ENCODE results near the gene FSCN2. TPM values are rescaled to one million over a fixed set of nuclear protein-coding genes. Genes with fewer than 3 reads are reported as not detected.

Gene FSCN2
- total RNA-seq, 1 experiment from 2014 or later, result 0.31 TPM

GRCh38 chr17:81511804-81512561 is 16.2 kb upstream of the FSCN2 start (continued):
- TF ChIP-seq STAT6 (CRISPR knock-in tag; conservative IDR thresholded peaks at IDR 0.05; ENCODE audit: low read depth) (no peak), ZNF121 (CRISPR knock-in tag; IDR thresholded peaks at IDR 0.05) (no peak), RELA (CRISPR knock-in tag; IDR thresholded peaks at IDR 0.05; ENCODE audit: borderline replicate concordance) (no peak), GABPB1 (CRISPR knock-in tag; IDR thresholded peaks at IDR 0.05) (peak; percentile 7; the same call in 1 of the 2 replicates), ARID4B (CRISPR knock-in tag; IDR thresholded peaks at IDR 0.05; ENCODE audit: borderline replicate concordance) (peak; percentile 82), PREB (CRISPR knock-in tag; IDR thresholded peaks at IDR 0.05; ENCODE audit: borderline replicate concordance) (no peak), ZBTB21 (CRISPR knock-in tag; IDR thresholded peaks at IDR 0.05; ENCODE audit: borderline replicate concordance) (0 out of 2 replicates have a peak, but pooled peaks have one; percentile 11), ETV6 (CRISPR knock-in tag; IDR thresholded peaks at IDR 0.05) (no peak), ERG (CRISPR knock-in tag; IDR thresholded peaks at IDR 0.05) (peak; percentile 87; the same call in 1 of the 2 replicates), NFYB (CRISPR knock-in tag; conservative IDR thresholded peaks at IDR 0.05; ENCODE audit: low read depth) (no peak; the same call in 1 of the 2 replicates)

- peaks cover 2% of the 10 kb centered on the region; the same call in 1 of the 2 replicates for H3K9me3 Mint-ChIP-seq
- ATAC-seq (peak; percentile 6), DNase-seq (ENCODE audit: low spot score) (peak; percentile 88)
- H3K4me1 Mint-ChIP-seq, result peaks cover 41% of the 10 kb centered on the region
- POLR2A ChIA-PET, result interaction anchor here (1.1 to 2.3 kb wide), 7 partner anchors 10 to 118 kb away, joined by 4 to 12 read pairs (median 7); partner anchors contain the start of genes BAHCC1 and FAAP100
- H3K27ac Mint-ChIP-seq, result peak within 1 kb of the TSS; percentile 94
- H3K27me3 Mint-ChIP-seq (ENCODE audit: low read depth), result peaks cover 10% of the 10 kb centered on the region; the same call in 1 of the 2 replicates
- CTCF ChIA-PET, result interaction anchor here (0.6 to 3.6 kb wide), 6 partner anchors 11 to 258 kb away, joined by 3 to 27 read pairs (median 4); partner anchors contain the start of gene FAAP100
- peak within 1 kb of the TSS; percentile 99 for H3K4me3 Mint-ChIP-seq
- peaks cover 38% of the 10 kb centered on the region for H3K36me3 Mint-ChIP-seq
- TF ChIP-seq ZNF317 (CRISPR knock-in tag; IDR thresholded peaks at IDR 0.05; ENCODE audit: borderline replicate concordance, low read depth), result no peak
- TF ChIP-seq ESRRA (CRISPR knock-in tag; IDR thresholded peaks at IDR 0.05; ENCODE audit: borderline replicate concordance), result 0 out of 2 replicates have a peak, but pooled peaks have one; percentile 42
- TF ChIP-seq SMAD3 (CRISPR knock-in tag; IDR thresholded peaks at IDR 0.05; ENCODE audit: borderline replicate concordance), result peak; percentile 13; the same call in 1 of the 2 replicates
- 0 out of 2 replicates have a peak, but pooled peaks have one; percentile 16 for TF ChIP-seq MYBL2 (CRISPR knock-in tag; IDR thresholded peaks at IDR 0.05)
- TF ChIP-seq GABPB1 (CRISPR knock-in tag; IDR thresholded peaks at IDR 0.05), result no peak; the same call in 1 of the 2 replicates
- no peak for TF ChIP-seq ZNF138 (CRISPR knock-in tag; conservative IDR thresholded peaks at IDR 0.05)
- TF ChIP-seq JUN (CRISPR knock-in tag; IDR thresholded peaks at IDR 0.05), result 0 out of 2 replicates have a peak, but pooled peaks have one; percentile 21
- TF ChIP-seq ZNF423 (CRISPR knock-in tag; IDR thresholded peaks at IDR 0.05), result peak; percentile 18; the same call in 1 of the 2 replicates
- no peak for TF ChIP-seq SOX15 (CRISPR knock-in tag; IDR thresholded peaks at IDR 0.05)
- TF ChIP-seq TP53 (CRISPR knock-in tag; IDR thresholded peaks at IDR 0.05), result peak; percentile 69; the same call in 1 of the 2 replicates
- TF ChIP-seq FOXP1 (CRISPR knock-in tag; IDR thresholded peaks at IDR 0.05; ENCODE audit: borderline replicate concordance), result 0 out of 2 replicates have a peak, but pooled peaks have one; percentile 4
- TF ChIP-seq ZBTB21 (CRISPR knock-in tag; IDR thresholded peaks at IDR 0.05; ENCODE audit: borderline replicate concordance), result 0 out of 2 replicates have a peak, but pooled peaks have one; percentile 68
- no peak for TF ChIP-seq ZSCAN18 (CRISPR knock-in tag; IDR thresholded peaks at IDR 0.05)
Measured at GRCh38 chr17:81512562-81513371, 15.4 kb upstream of the FSCN2 start, which contains the start of gene ACTG1. Gene ACTG1 (minus strand): TSS chr17:81512799. CDS start chr17:81512354, 445 bp downstream.
